AG08396 (cell line): Measurements from ENCODE around the gene CA7.
"Not testable (repeated sequence)": the region's sequence is repeated elsewhere in the genome, so short reads cannot be mapped to it uniquely, and the experiment has no call there.

Source experiments
- DNase-seq: peaks from one replicate; pipeline ENCODE4 v3.0.0; 2012; ENCODE audit warnings: low spot score, mixed read lengths

CA7 gene

DNA sequence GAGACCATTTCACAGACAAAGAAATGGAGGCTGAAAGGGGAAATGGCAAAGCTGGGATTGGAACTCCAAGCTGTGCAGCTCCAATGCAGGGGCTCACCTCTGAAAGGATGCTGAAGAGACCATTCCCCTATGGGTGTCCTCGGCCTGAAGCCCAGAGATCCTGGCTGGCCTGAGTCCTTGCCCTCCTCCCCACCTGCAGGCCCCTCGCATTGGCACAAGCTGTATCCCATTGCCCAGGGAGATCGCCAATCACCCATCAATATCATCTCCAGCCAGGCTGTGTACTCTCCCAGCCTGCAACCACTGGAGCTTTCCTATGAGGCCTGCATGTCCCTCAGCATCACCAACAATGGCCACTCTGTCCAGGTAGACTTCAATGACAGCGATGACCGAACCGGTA lies 2.6 kb downstream of the CA7 start:
- DNase-seq, result no peak

- no peak for DNase-seq
Observed at GRCh38 chr16:66847533-66848067, 3.4 kb downstream of the CA7 start.

GRCh38 chr16:66848172-66848571 lies 4.0 kb downstream of the CA7 start:
- DNase-seq, result no peak

DNA sequence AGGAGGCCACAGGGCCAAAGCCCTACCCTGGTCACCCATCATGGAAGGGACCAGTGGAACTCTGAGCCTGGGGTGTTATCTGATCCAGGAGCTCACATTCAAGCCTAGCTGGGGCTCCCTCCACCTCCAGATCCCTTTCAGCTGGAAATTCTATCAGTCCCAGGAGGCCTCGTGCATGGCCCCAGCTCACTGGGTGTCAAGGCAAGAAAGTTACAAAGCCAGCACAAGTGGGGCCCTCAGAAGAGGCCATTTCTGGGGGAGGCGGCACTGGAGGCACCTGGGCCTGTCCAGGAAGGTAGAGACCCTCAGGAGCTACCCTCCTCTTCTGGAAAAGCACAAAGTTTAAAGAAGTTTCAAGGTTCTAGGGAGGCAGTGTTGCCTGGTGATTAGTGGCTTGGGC lies 4.8 kb downstream of the CA7 start:
- no peak for DNase-seq

- DNase-seq, result no peak
Observed at GRCh38 chr16:66849549-66849948, 5.3 kb downstream of the CA7 start.

GRCh38 chr16:66850115-66850815 lies 6.1 kb downstream of the CA7 start:
- DNase-seq, result no peak

DNA sequence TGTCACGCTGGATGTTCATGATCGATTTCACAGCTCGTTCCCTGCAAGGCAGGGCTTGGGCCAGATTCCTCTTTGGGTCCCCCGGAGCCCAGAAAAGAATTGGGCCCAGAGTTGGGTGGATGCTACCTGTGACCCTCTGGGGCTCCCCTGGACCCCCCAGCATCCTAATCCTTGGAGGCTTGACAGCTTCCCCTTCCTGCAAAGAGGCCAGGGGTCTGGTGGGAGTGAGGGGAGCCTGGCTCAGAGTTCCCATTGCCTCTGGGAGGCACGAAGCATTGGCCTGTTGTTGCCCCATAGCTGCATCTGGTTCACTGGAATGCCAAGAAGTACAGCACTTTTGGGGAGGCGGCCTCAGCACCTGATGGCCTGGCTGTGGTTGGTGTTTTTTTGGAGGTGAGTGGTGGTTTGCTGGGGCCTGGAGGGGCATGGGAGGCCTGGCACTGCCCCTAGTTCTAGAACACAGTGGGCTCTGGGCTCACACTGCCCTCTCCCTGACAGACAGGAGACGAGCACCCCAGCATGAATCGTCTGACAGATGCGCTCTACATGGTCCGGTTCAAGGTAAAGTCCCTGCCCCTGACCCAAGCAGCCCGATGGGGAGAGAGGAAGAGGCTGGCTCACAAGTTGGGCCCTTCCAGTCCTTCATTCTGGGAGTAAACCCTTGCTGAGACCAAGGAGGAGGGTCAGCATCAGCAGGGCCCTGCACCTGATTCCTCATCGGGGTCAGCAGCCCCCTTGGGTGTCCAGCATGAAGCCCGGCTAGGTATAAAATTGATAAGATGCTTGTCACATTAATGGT lies 7.2 kb downstream of the CA7 start:
- DNase-seq, result no peak

DNA sequence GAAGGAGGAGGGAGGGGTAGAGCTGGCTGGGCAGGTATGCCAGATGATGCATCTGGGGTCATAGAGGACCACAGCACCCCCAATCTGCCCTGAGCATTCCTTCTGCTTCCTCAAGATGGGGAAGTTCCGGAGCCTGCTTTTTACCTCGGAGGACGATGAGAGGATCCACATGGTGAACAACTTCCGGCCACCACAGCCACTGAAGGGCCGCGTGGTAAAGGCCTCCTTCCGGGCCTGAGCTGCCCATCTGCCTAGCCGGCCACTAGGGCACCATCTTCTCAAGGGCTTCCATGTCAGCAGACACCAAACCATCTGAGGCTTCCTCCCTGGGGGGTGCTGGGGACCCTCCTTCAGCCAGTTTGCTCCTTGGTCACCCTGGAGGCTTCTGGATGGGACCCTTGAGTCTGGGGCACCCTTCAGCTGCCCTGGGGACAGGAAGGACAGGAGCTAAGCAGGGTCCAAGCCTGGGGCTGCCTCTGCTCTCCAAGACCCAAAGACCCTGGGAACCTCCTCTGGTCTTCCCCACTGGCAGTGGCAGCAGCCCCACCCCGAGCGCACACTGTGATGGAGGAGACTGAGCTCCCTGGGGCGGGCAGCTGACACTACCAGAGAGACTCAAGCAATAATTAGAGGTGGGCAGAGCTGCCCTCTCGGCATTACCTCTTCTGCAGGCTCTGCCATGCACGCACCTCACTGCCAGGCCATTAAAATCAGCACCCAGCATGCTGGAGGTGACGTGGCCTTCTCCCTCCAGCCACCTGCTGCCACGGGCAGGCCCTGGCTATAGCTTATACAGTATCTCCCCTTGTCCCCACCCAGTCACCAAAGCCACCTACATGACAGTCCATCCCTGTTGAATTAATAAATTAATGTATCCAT lies 9.3 kb downstream of the CA7 start:
- DNase-seq, result no peak

GRCh38 chr16:66856184-66856730 lies 12.0 kb downstream of the CA7 start:
- no peak for DNase-seq

DNA sequence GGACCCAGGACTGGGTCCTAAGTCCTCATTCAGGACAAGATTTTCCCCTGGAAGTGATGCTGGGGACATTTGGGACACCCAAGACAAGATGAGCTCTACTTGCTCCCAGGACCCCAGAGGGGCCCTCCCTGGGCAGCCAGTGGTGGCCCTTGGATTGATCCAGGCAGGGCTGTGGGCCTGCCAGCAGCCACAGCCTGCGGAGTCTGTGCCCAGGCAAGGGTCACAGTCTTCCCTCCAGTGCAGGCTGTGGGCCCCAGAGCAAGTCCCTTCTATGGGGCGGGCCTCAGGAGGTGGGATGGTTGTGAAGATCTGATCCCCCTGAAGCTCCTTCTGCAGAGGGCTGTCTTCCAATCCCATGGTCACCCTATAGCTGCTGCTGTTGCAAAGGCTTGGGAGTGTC lies 12.6 kb downstream of the CA7 start:
- DNase-seq, result no peak

DNA sequence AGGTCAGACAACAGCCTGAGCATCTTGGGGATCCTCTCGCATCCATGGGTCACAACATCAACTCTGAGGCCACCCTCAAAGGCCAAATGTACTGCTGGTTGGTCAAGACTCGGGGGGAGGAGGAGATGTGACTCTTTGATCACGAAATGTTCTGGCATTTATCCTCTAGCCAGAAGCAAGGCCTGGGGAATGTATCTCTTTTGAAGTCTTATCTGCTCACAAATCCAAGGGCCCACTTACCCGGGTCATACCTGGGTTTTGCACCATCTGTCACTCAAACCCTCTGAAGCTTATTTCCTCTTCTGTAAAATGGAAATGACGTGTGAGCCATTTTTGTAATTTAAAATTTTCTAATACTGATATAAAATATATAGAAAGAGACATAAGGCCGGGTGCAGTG lies 13.2 kb downstream of the CA7 start:
- peak; percentile 1 for DNase-seq

GRCh38 chr16:66858740-66859396 lies 14.7 kb downstream of the CA7 start:
- peak; percentile 72 for DNase-seq

DNA sequence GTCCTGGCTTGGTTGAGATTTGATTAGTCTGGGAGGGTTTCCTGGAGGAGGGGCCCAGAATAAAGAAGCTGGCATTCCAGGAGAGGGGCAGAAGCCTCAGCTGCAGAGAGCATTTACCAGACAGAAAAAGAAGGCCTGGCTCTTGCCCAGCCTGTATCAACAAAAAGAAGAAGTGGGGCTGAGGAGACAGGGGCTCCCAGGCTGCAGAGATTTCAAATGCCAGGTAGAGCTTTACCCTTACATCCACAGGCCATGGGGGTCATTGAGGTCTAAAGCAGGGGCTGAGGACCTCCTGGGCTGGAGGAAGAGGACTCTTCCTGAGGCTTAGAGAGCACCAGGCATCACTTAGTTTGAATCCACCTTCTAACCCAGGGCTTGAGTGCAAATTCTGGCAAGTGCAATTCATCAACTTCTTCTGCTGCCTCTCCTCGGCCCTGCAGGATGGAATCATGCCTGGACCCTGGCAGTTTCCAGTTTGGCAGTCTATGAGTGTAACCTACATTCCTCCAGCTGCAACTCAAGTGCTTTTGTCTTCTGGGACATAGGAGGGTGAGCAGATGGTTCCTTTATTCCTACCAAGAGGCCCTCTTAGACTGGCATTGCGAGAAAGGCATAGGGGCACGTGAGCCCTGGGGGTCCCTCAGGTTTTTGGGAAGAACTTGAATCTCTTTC lies 15.3 kb downstream of the CA7 start:
- DNase-seq, result no peak

- no peak for DNase-seq
Observed at GRCh38 chr16:66862023-66862520, 17.9 kb downstream of the CA7 start.

- DNase-seq, result no peak
Observed at GRCh38 chr16:66863707-66864106, 19.5 kb downstream of the CA7 start.

DNA sequence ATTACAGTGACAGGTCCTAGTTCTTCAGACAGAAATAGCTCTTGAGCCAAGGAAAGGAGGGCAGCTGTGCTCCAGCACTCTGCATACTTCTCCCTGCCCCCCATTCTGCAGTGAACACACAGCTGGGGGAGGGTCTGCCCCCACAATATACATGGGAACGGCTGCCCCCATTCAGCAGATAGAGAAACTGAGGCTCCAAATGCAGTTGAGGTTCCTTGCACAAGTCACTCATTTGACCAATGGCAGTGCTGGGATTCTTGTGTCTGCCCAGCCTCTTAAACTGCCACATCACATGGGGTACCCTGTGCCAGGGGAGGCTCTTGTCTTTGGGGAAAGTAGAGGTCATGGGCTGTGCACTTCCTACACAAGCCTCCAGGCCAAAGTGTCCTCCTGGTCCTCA lies 25.2 kb downstream of the CA7 start:
- DNase-seq, result no peak

DNA sequence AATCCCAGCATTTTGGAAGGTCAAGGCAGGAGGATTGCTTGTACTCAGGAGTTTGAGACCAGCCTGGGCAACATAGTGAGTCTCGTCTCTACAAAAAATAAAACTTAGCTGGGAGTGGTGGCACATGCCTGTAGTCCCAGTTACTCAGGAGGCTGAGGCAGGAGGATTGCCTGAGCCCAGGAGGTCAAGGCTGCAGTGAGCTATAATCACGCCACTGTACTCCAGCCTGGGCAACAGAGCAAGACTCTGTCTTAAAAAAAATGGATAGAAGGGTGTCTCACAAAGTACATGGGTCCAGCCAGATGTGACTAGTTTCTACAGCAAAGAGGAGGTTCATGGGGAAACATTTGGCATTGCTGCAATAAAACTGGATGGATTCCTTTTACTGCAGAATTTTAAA lies 27.1 kb downstream of the CA7 start:
- not testable (repeated sequence) for DNase-seq

GRCh38 chr16:66871840-66872239 lies 27.6 kb downstream of the CA7 start:
- no peak for DNase-seq

DNA sequence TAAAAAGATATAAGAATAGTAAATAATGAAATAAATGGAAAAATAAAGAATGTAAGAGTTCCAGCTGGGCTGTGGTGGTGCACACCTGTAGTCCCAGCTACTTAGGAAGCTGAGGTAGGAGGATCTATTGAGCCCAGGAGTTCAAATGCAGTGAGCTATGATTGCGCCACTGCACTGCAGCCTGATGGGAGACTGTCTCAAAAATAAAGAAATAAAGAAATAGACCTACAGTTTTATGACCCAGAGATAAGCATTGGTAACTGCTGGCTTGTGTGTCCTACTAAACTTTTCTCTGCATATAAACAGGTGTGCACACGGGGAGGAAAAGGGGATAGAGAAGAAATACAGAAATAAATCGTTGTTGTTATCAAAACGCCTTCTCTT lies 28.3 kb downstream of the CA7 start:
- no peak for DNase-seq

GRCh38 chr16:66872943-66873684 lies 28.9 kb downstream of the CA7 start:
- peak; percentile 93 for DNase-seq
